ENCODE results near the gene TTC8. TPM values are rescaled to one million over a fixed set of nuclear protein-coding genes. Genes with fewer than 3 reads are reported as not detected.

The TTC8 gene
- total RNA-seq, 2 donors from 2014 or later = 17.0 to 26.8 TPM

- DNase-seq (ENCODE audit: low spot score) = no peak
- intact Hi-C loops (cut with DNase I) = no loop called here
Measured at GRCh38 chr14:88821378-88821777, 3.1 kb upstream of the TTC8 start.

GRCh38 chr14:88821888-88822287 is 2.6 kb upstream of the TTC8 start:
- intact Hi-C loops (cut with DNase I) = no loop called here
- no peak for DNase-seq (ENCODE audit: low spot score)

GRCh38 chr14:88823968-88824313 is 510 bp upstream of the TTC8 start:
- intact Hi-C loops (cut with DNase I) = no loop called here
- DNase-seq (ENCODE audit: low spot score) = no peak

GRCh38 chr14:88825078-88825458 is 617 bp downstream of the TTC8 start:
- DNase-seq (ENCODE audit: low spot score) = no peak
- intact Hi-C loops (cut with DNase I) = no loop called here

GRCh38 chr14:88825503-88825902 is 1.1 kb downstream of the TTC8 start:
- intact Hi-C loops (cut with DNase I) = no loop called here

GRCh38 chr14:88829188-88829587 is 4.7 kb downstream of the TTC8 start:
- DNase-seq (ENCODE audit: low spot score) = no peak
- intact Hi-C loops (cut with DNase I) = no loop called here

More at GRCh38 chr14:88825503-88825902, 1.1 kb downstream of the TTC8 start:
- no peak for DNase-seq (ENCODE audit: low spot score)

- DNase-seq (ENCODE audit: low spot score) = no peak
Measured at GRCh38 chr14:88829685-88830302, 5.3 kb downstream of the TTC8 start.

GRCh38 chr14:88831284-88831683 is 6.8 kb downstream of the TTC8 start:
- intact Hi-C loops (cut with DNase I) = no loop called here
- no peak for DNase-seq (ENCODE audit: low spot score)

More at GRCh38 chr14:88829685-88830302, 5.3 kb downstream of the TTC8 start:
- intact Hi-C loops (cut with DNase I) = no loop called here

GRCh38 chr14:88834883-88835431 is 10.5 kb downstream of the TTC8 start:
- intact Hi-C loops (cut with DNase I) = no loop called here
- no peak for DNase-seq (ENCODE audit: low spot score)

GRCh38 chr14:88835661-88836060 is 11.2 kb downstream of the TTC8 start:
- intact Hi-C loops (cut with DNase I) = no loop called here
- DNase-seq (ENCODE audit: low spot score) = no peak

- intact Hi-C loops (cut with DNase I) = no loop called here
- no peak for DNase-seq (ENCODE audit: low spot score)
Measured at GRCh38 chr14:88837495-88837894, 13.0 kb downstream of the TTC8 start.

- intact Hi-C loops (cut with DNase I) = no loop called here
- no peak for DNase-seq (ENCODE audit: low spot score)
Measured at GRCh38 chr14:88838015-88838414, 13.6 kb downstream of the TTC8 start.

- intact Hi-C loops (cut with DNase I) = no loop called here
- no peak for DNase-seq (ENCODE audit: low spot score)
Measured at GRCh38 chr14:88840926-88841325, 16.5 kb downstream of the TTC8 start.

- intact Hi-C loops (cut with DNase I) = no loop called here
- DNase-seq (ENCODE audit: low spot score) = no peak
Measured at GRCh38 chr14:88841741-88842140, 17.3 kb downstream of the TTC8 start.

GRCh38 chr14:88842414-88842813 is 18.0 kb downstream of the TTC8 start:
- intact Hi-C loops (cut with DNase I) = no loop called here
- no peak for DNase-seq (ENCODE audit: low spot score)

GRCh38 chr14:88844980-88845491 is 20.6 kb downstream of the TTC8 start:
- intact Hi-C loops (cut with DNase I) = no loop called here

GRCh38 chr14:88848571-88848970 is 24.1 kb downstream of the TTC8 start:
- intact Hi-C loops (cut with DNase I) = no loop called here

More at GRCh38 chr14:88844980-88845491, 20.6 kb downstream of the TTC8 start:
- no peak for DNase-seq (ENCODE audit: low spot score)

GRCh38 chr14:88849716-88850115 is 25.3 kb downstream of the TTC8 start:
- intact Hi-C loops (cut with DNase I) = no loop called here
- DNase-seq (ENCODE audit: low spot score) = no peak

More at GRCh38 chr14:88848571-88848970, 24.1 kb downstream of the TTC8 start:
- DNase-seq (ENCODE audit: low spot score) = no peak

- intact Hi-C loops (cut with DNase I) = no loop called here
- no peak for DNase-seq (ENCODE audit: low spot score)
Measured at GRCh38 chr14:88851587-88851986, 27.1 kb downstream of the TTC8 start.

GRCh38 chr14:88852632-88853031 is 28.2 kb downstream of the TTC8 start:
- intact Hi-C loops (cut with DNase I) = no loop called here
- no peak for DNase-seq (ENCODE audit: low spot score)

- intact Hi-C loops (cut with DNase I) = no loop called here
- no peak for DNase-seq (ENCODE audit: low spot score)
Measured at GRCh38 chr14:88853129-88853528, 28.7 kb downstream of the TTC8 start.
